Stimulated activated CD8-positive, alpha-beta memory T cell treated with anti-CD3 and anti-CD28 coated beads, Interleukin-4, amount 100 ng/mL, for 4 hours (primary cell): Measurements from ENCODE around the gene RASGRF2.

ENCODE experiments used
- DNase-seq, 2 donors: peaks; one replicate each; pipeline ENCODE4 v3.0.0-alpha.2; 2020; ENCODE audit warnings: low read depth in 2 of 2, low spot score in 1 of 2

The RASGRF2 gene

DNA sequence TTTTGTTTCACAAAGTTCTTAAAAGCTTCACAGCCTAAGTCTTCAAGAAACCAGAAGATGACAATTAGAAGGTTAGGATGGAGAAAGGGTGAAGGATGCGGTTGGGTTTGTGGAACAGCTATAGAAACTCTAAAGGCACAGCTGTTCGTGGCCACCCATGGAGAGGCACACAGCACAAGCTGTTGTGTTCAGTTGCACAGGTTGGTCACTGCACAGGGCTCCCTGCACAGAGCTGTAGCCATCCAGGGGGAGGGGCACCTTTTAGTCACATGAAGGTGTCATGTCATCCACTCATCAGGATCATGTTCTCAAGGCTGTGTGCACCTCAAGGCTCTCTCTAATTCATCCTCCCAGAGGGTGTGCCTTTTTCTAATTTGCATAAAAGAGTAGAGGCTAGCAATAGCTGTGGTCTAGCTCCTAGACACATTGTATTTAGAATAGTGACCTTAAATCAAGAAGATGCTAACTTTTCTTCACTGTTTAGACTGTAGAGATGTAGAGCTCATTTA lies 5.0 kb upstream of the RASGRF2 start:
- no peak for DNase-seq

DNA sequence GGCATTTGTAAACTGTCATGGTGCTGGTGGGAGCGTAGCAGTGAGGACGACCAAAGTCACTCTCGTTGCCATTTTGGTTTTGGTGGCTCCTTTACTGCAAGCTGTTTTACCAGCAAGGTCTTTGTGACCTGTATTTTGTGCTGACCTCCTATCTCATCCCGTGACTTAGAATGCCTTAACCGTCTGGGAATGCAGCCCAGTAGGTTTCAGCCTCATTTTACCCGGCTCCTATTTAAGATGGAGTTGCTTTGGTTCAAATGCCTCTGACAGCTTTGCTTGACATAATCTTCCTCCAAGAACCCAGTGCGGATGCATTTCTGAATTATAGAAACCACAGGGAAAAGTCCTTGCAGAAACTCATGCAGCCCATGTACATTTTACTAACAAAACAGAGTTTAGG lies 3.9 kb upstream of the RASGRF2 start:
- no peak for DNase-seq

DNA sequence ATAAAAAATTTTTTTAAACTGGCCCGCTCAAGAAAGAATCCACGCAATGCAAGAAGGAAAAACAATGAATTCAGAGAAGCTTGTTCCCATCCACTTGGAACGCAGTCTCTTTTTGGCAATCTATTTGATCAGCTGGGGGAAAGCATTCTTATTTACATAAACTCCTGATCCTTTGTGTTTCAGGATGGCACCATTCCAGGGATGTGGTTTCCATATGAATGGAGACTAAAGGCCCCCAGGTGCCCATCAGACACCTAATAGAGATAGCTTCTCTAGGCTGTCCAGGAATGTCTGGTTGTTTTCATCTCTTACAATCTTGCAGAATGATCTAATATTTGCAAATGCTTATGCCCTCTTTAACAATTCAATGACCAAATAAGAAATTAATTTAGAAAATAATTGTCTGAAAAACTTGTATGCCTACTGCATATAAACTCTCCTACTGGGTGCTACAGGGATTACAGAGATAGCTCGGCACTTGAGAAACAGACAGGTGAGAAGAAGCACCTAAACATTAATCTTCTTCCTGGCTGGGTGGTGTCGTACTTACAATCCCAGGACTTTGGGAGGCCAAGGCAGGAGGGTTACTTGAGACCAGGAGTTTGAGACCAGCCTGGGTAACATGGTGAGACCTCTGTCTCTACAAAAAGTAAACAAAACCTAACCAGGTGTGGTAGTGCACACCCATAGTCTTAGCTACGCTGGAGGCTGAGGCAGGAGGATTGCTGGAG lies 3.0 kb upstream of the RASGRF2 start:
- no peak for DNase-seq

DNA sequence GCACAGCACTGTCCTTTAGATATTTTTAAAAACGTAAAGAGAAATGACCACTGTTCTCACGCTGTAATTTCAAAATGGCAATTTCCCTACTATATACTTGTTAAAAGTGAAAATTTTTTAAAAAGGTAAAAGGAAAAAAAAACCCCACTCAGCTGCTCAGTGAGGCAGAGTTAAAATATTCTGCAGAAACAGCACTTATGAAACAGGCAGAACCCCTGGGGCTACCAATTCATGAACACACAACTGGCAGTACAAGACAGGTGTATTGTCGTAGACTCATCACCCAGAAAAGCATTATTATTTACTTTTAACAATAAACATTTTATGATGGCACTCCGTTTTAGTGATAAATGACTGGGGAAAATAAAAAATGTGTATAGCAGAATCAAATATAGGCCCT lies 1.5 kb upstream of the RASGRF2 start:
- DNase-seq, result no peak

DNA sequence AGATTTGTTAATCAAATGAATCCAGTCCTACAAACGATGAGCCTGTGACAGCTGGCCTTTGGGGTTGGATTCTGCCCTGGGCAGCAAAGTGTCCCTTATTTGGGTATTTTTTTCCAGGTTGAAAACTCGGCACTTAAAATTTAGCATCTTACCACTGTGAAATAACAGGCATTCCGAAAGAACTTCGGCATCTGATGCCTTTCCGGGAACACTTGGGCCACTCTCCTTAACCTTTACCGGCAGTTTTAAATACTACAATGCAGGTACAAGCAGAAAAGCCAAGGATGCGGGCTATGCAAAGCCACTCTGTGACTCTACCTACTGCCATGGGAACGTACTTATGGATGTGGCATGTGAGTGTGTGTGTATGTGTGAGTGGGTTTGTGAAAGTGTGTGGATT lies 1.0 kb upstream of the RASGRF2 start:
- DNase-seq, result no peak

DNA sequence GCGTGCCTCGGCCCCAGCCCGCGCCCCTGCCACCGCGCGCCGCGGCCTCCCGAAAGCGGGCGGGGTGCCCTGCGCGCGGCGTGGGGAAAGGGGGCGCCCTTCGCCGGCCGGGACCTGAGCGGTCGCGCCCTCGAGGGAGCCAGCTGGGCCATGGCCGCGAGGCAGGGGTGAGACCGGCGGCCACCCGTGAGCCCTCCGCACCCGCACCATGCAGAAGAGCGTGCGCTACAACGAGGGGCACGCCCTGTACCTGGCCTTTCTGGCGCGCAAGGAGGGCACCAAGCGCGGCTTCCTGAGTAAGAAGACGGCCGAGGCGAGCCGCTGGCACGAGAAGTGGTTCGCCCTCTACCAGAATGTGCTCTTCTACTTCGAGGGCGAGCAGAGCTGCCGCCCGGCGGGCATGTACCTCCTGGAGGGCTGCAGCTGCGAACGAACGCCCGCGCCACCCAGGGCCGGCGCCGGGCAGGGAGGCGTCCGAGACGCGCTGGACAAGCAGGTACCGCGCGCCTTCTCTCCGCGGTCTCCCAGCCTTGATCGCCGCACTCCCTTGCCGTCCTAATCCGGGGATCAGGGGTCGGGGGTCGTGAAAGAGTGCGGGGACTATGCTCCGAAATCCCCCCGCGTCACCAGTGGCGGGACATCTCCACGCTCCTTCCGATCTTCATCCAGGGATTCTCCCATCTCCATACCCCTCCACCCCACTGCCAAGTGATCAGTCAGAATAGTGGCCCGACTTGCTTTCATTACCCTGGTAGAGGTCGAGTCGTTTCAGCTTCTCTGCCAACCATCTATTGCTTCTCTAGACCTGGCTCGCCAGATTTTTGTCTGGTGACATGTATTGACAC lies 590 bp downstream of the RASGRF2 start:
- peak in 1 of 2 donors; percentile 19 for DNase-seq

DNA sequence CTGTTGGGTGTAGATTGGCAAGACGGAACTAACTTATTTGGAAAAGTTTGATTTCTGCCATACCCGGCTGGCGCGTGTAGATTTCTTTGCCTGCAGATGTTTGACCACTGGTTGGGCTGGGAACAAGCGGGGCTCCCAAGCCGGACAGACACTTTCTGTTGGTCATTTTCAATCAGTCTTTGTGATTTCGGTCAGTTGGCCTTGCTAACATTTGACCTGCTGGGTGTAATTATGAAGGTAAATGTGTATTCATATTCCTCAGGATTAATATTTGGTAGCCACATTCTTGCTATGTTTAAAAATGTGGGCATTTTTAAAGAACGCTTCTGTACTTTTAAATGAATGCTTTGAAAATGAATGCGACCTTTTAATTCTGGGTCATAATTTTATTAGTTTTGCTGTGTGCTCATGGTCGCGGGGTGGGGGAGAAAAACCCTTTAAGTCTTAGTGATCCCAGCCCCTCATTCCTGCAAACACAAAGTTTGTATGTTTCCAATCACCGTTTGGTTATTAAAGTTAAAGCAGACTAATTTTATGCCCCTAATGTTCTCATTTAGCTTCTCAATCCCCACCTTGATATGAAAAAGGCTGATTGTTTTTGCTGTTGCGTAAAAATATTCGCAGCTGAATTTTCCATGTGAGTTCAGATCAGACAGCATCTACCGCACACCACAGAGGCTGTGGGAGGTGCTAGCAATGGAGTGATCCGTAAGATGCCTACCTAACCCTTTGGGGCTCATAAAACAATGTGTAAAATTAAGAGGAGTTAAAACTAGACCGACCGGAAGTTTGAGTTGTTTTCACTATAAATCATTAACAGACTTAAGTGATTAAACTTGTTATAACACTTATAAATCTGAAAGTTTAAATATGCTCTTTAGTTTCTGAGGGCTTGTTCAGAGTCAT lies 1.5 kb downstream of the RASGRF2 start:
- peak in 1 of 2 donors; percentile 21 for DNase-seq

DNA sequence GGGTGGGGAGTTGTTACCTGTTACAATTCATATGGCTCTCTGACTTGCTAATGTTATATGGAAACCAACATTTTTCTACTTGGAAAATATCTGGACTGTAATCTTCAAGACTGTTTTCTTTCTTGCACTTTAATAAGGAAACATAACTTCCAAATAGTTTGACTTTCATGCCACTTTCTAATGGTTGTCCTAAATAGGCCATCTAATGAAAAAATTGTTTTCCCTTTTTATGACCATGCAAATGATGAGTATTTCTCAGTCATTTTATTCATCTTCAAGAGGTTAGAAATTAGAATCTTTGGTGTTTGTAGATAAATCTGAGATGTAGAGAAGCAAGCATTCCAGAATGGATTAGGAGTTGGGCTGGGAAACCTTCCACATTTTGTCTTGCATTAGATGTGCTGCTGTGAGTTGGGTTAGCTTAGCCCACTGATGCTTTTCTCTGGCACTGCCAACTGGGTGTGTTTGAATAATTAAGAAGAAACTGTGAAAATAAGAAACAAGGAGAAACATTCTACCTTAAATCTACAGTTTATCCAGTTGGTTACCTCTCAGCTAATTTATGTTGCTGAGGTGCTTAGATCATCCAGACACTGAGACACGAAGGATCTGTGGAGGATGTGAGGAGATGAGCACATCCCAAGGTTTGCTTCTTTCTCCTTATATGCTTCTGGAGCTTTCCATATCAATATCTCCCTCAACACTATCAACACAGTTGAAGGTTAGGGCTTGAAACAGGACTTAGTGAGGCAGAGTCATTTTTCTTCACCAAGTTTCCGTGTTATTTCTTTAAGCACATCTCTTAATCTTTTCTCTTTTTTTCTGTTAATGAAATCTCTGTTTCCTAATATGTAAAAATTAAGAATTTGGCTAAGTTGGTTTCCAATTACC lies 2.7 kb downstream of the RASGRF2 start:
- no peak for DNase-seq

DNA sequence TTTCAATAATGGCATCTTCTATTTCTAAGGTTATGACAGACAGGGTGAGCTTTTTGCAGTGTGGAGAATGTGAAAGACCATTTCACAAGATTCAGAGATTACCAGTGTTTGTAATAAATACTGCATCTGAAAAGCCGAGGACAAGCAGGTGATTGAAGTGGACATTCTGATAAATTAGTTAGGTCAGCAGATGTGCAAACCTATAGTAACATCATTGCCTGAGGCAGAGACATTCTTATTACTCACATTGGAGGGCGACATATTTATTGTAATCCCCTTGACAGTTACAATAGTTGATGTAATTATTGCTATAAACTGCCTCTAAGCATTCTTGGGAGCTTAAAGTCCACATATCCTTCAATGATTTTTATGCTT lies 3.3 kb downstream of the RASGRF2 start:
- DNase-seq, result no peak

DNA sequence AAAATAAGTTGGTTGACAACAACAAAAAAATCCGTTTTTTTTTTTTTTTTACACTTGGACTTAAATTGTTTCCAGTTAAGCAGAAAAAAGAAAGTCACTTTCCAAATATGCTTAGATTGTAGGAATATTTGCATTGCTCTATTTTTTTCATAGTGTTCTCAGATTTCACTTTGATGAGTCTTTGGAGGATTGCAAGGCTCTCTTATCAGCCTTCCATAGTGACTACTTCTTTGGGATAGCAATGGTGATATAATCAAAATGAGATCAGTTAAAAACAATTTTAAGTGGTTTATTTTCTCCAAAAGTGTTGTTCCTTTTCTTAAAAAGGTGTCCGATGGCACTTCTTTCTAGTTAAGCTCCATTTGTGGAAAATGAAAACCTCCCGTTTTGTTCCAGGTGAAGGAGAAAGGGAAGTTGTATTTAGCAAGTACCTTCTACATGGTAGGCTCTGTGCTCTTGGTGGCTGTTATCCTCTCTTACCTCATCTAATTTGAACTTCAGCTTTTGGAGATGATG lies 3.9 kb downstream of the RASGRF2 start:
- DNase-seq, result no peak

DNA sequence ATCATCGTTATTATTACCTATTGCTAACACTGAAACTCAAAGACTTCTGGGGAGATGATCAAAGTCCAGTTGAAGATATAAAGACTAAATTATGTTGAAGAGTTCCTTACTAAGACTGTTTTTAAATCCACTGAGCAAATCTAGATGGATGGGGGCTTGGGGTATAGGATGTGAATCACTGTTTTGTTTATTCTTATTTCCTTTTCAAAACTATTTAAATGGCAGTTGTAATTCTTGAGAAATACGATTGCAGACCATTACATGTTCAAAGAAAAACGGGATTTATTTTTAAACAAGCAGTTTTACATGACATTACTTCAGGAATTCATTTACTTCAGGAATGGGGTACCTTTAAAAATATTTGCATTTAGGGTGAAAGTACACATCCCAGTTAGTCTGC lies 4.3 kb downstream of the RASGRF2 start:
- DNase-seq, result no peak

DNA sequence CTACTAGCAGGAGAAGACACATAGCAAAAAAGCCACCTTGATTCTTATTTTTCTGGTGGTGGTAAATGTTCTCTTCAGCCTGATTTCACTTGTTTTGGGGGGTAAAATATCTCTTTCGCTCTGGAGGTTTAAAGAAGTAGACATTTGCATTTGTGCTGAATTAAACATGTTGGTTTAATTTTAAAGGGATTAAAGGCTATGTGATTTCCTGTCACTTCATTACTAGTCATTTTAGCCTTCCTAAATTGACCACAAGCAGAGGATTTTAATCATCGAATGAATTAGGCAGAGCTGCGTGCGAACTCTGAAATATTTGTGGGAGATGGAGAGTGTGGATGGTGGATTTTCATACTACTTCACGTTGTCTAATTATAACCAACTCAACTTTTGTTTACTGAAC lies 4.8 kb downstream of the RASGRF2 start:
- DNase-seq, result no peak

DNA sequence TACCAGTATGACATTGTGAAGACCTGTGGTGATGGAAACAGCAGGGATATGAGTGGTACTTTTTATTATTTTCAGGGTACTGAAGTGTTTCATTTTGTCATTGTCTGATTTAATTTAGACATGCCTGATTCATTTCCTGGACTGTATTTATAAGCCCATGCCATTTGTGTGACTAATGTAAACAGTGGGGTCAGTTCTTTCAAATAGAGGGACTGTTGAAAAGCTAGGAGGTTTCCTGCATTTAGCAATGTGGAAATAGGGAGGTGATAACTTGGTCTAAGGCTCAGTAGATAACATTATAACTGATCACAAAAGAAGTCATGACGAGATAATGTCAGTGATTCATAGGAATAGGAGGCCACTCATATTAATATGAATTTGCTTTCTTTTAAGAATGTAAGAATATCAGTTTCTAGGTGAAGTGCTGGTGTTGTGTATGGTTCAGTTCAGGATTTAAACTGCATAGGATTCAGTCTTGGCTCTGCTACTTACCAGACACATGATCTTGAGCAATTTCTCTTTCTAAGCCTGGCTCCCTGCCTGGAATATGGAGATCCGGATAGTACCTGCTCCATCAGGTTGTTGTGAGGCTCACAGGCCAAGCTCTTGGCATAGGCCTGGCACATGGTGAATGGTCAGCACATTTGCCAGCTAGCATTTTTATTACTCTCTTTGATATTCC lies 7.5 kb downstream of the RASGRF2 start:
- DNase-seq, result no peak

DNA sequence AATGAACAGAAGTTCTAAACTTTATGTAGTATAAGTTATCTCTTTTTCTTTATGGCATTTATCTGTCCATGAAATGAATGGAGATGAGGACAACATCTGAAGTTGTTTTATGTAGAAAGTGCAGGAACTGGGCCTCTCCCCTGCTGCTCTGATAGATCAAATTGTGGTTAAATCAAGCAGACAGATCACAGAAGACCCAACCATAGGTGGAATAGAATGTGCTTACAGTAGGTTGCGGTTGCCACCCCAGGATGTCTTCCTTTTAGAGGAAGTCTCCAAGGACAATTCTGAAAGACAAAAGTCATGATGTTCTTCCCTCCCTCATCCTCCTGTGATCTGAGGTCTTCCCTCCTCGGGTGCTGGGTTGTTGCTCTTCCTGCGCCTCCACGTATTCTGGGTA lies 12.9 kb downstream of the RASGRF2 start:
- DNase-seq, result no peak

DNA sequence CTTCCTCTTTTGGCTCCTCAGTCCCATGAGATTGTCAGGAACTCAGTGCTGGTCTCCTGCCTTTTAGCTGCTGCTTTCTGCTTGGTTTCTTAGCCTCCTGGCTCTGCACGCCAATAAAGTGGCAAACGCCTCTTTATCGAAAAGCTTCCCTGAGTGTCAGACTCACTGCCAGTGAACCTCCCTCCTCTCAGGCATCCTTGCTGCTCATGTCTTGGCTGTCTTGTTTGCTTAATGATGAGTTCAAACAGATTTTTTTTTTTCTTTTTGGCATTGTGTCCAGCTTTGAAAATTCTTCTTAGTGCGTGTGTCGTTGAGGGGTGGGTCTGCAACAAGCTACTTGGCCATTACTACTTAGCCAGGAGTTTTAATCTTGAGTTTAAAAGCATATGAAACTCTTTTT lies 14.9 kb downstream of the RASGRF2 start:
- DNase-seq, result no peak

DNA sequence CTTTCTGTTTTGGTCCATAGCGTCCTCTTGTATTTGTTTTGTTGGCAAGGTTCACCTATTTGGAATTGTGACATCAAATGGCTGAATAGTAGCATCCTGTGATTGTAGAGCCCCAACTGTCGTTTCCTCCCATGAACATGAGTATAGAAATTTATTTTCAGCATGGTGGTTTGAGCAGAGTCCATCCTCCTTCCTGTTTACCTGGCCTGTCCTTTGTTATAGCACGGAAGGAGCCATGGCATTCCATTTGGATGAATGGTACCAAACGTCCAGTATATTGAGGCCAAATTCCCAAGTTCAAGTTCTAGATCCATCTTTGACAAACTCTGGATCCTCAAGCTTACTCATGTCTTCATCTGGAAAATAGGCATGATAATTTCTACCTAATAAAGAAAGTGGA lies 16.8 kb downstream of the RASGRF2 start:
- DNase-seq, result no peak

DNA sequence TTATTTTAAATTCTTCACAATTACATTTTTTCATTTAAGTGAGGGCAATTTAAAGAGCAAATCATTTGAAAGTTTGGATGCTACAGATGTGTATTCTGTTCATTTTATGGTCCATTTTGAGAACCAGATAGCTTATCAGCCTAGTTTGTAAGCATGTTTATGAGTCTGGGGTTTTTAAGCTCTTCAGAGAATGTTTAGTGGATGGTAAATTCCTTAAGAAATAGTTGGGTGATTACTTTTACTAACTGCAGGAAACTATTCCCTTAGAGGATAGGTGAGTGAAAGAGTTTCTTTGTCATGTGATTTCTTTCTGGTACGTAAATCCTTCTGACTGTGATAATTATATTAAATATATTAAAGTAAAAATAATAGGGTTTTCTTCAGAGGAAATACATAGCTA lies 17.6 kb downstream of the RASGRF2 start:
- no peak for DNase-seq

DNA sequence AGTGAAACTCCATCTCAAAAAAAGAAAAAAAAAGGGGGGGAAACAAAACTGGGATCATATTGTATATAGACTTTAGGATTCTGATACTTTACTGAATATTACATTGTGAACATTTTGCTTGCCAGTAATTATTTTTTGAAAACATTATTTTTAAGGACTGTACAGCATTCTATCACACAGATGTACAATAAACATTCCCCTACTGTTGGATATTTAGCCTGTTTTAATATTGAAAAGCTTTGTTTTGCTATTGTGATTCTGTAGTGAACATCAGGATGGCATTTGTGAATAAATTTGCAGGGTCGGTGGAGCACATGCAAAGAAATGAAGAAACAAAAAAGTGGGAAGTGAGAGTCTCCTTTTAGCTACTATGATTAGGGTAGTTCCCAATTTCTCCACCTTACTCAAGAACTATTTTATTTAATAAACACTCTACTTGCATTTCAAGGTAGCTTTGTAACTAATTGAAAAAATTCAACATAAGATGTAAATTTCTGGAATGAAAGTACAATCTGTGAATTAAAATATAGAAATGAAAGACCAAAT lies 18.7 kb downstream of the RASGRF2 start:
- no peak for DNase-seq

DNA sequence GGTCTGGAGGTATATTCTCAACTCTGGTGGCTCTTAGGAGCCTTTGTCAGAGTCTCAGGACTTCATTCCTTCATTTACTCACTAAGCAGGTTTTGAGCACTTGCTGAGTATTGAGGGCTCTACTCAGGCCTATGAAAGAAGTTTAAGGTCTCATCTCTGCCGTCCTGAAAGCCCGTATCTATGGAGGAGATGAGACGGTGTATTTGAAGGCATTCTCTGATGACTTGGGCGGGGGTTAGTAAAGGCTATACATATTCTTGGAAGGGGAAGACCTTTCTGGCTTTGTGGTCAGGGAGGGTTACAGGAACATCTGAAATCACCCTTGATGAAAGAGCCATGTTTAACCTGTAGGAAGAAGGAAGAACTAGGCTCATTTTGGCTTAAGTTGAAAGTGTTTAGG lies 21.9 kb downstream of the RASGRF2 start:
- no peak for DNase-seq
